Neutrophil (primary cell): ENCODE measurements around the gene GRID2.

ENCODE experiments used
- H3K27ac ChIP-seq: fragments of 200-600 bp; sonication (generic); 2 replicates; pipeline ENCODE4 v1.5.1; 2016; ENCODE audit warnings: mild to moderate bottlenecking, moderate library complexity
- H3K27me3 ChIP-seq: fragments of 200-600 bp; sonication (generic); 2 replicates; pipeline ENCODE4 v1.6.0; 2016; ENCODE audit warnings: mild to moderate bottlenecking
- H3K36me3 ChIP-seq: fragments of 200-600 bp; sonication (generic); 2 replicates; pipeline ENCODE4 v1.5.1; 2017
- H3K4me1 ChIP-seq, 2 experiments: fragments of 200-600 bp in 1 of 2; sonication (generic) in 1 of 2; 1 replicate in 1 of 2; 2 replicates in 1 of 2; pipeline versions ENCODE4 v1.5.1 to v1.6.1; 2013 to 2016; ENCODE audit warnings: low read depth in 1 of 2, low read length in 1 of 2, mild to moderate bottlenecking in 1 of 2, moderate library complexity in 1 of 2; ENCODE audit not compliant: control insufficient read depth in 1 of 2, insufficient read depth in 1 of 2
- H3K4me3 ChIP-seq, 2 experiments: fragments of 200-600 bp in 1 of 2; sonication (generic) in 1 of 2; 1 replicate in 1 of 2; 2 replicates in 1 of 2; pipeline ENCODE4 v1.5.1; 2013 to 2016; ENCODE audit warnings: low read depth in 1 of 2, low read length in 1 of 2, mild to moderate bottlenecking in 1 of 2, moderate library complexity in 1 of 2
- H3K9me3 ChIP-seq: fragments of 200-600 bp; sonication (generic); 2 replicates; pipeline ENCODE4 v1.5.1; 2016
- CTCF ChIP-seq: fragments of 200-600 bp; sonication (generic); IDR thresholded peaks from 2 replicates; pipeline ENCODE4 v1.5.1; 2016; ENCODE audit warnings: antibody characterized with exemption

Gene GRID2

GRCh38 chr4:93394545-93395081, 1090.8 kb downstream of the GRID2 start:
- no peaks in the 10 kb centered on the region for H3K4me1 ChIP-seq
- H3K4me3 ChIP-seq: no peak overlapping the region
- TF ChIP-seq CTCF: no peak
- no peaks in the 10 kb centered on the region for H3K9me3 ChIP-seq
- no peak overlapping the region for H3K27ac ChIP-seq
- H3K36me3 ChIP-seq: no peaks in the 10 kb centered on the region
- H3K27me3 ChIP-seq: no peaks in the 10 kb centered on the region

DNA sequence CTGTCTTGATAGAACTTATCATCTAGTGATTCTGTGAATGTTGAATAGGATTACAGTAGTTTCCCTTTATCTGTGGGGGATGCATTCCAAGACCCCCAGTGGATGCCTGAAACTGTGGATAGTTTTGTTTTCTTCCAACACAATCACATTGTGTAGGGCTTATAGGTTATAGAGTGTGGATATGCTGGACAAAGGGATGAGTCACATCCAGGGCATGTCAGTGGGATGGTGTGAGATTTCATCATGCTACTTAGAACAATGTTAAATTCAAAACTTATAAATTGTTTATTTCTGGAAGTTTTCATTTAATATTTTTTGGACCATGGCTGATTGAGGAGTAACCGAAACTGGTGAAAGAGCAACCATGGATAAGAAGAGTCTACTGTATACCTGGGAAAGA, 1092.5 kb downstream of the GRID2 start:
- H3K27ac ChIP-seq: no peak overlapping the region
- no peaks in the 10 kb centered on the region for H3K36me3 ChIP-seq
- no peak for TF ChIP-seq CTCF

GRCh38 chr4:93403571-93403970, 1099.8 kb downstream of the GRID2 start:
- Histone ChIP-seq H3K9me3 (no peaks in the 10 kb centered on the region), H3K27ac (no peak overlapping the region), H3K4me3 (no peak overlapping the region), H3K4me1 (no peaks in the 10 kb centered on the region), H3K36me3 (no peaks in the 10 kb centered on the region), H3K27me3 (no peaks in the 10 kb centered on the region)
- no peak for TF ChIP-seq CTCF

More for the DNA sequence above, 1092.5 kb downstream of the GRID2 start:
- Histone ChIP-seq H3K4me3 (no peak overlapping the region), H3K9me3 (no peaks in the 10 kb centered on the region), H3K27me3 (no peaks in the 10 kb centered on the region), H3K4me1 (no peaks in the 10 kb centered on the region)

DNA sequence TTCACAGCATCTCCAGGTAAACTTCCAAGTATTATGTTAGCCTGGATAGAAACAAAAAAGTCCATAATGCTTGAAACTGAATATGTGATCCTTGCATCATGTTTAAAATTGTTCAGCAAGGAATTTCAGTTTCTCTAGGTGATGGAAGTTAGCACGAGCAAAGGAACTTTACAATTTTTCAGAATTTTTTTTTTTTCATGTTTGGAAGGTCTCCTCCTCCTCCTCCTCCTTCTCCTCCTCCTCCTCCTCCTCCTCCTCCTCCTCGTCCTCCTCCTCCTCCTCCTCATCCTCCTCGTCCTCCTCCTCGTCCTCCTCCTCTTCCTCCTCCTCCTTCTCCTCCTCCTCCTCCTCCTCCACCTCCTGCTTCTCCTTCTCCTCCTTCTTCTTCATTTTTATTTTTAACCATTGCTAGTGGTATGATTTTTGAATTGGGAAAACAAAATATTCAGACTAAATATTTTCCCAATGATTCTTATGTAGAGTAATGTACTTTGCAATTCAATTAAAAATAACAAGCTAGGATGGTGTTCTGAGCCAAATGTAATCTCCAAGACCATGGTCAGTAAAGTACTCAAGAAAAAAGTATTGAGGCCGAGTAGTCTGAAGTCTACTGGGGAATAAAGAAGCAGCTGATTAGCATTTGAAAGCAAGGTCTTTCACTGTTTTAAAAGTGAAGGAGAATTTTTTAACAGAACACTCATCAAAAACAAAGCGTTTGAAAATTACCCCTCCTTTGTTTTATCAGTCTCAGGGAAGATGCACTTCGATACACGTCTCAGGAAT, 1103.9 kb downstream of the GRID2 start:
- Histone ChIP-seq H3K36me3 (no peaks in the 10 kb centered on the region), H3K4me1 (no peaks in the 10 kb centered on the region), H3K9me3 (no peaks in the 10 kb centered on the region), H3K27me3 (no peaks in the 10 kb centered on the region), H3K4me3 (no peak overlapping the region), H3K27ac (no peak overlapping the region)
- no peak for TF ChIP-seq CTCF

DNA sequence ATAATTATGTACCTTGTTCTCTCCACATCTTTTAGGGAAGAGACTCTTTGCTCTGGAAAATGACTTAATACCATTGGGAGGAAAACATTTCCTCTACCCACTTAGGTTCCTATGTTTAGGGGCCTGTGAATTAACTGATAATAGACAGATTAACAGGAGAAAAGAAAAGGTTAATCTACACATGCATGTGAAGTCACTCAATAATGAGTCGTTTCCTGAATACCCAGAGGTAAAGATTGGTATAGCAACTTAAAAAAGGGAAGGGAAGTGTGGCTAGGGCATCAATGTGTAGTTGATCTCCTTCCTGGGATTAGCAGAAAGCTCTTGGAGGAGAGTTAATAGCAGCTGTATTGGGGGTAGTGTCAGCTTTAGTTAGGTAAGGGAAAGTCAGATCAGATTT, 1105.3 kb downstream of the GRID2 start:
- TF ChIP-seq CTCF: no peak
- Histone ChIP-seq H3K4me1 (no peaks in the 10 kb centered on the region), H3K27ac (no peak overlapping the region), H3K4me3 (no peak overlapping the region), H3K36me3 (no peaks in the 10 kb centered on the region), H3K27me3 (no peaks in the 10 kb centered on the region), H3K9me3 (no peaks in the 10 kb centered on the region)
